HTR-8/SVneo (cell line): ENCODE data around the gene PNKD.

Source experiments
- DNase-seq: peaks from one replicate; pipeline ENCODE4 v3.0.0; 2011; ENCODE audit warnings: low spot score, mixed read lengths; ENCODE audit not compliant: insufficient read length
- FAIRE-seq: peaks from 2 replicates; lab custom pipeline; 2011; peaks lifted over from hg19 to GRCh38; lab: Jason Lieb, UNC

Gene PNKD

GRCh38 chr2:218332288-218332687 is 62.0 kb downstream of the PNKD start:
- FAIRE-seq (no peak), DNase-seq (no peak)

- no peak for FAIRE-seq
These were observed 62.8 kb downstream of the PNKD start for GRCh38 chr2:218332920-218333645.

GRCh38 chr2:218334531-218334930 is 64.2 kb downstream of the PNKD start:
- DNase-seq (no peak), FAIRE-seq (no peak)

More at GRCh38 chr2:218332920-218333645, 62.8 kb downstream of the PNKD start:
- DNase-seq, result no peak

GRCh38 chr2:218340656-218341055 is 70.3 kb downstream of the PNKD start:
- no peak for FAIRE-seq

GRCh38 chr2:218341381-218341780 is 71.1 kb downstream of the PNKD start:
- no peak for FAIRE-seq

More at GRCh38 chr2:218340656-218341055, 70.3 kb downstream of the PNKD start:
- no peak for DNase-seq

GRCh38 chr2:218342837-218343236 is 72.5 kb downstream of the PNKD start:
- DNase-seq, result no peak
- no peak for FAIRE-seq

More at GRCh38 chr2:218341381-218341780, 71.1 kb downstream of the PNKD start:
- DNase-seq, result no peak

- DNase-seq (no peak), FAIRE-seq (no peak)
These were observed 73.3 kb downstream of the PNKD start for GRCh38 chr2:218343591-218343990.

- no peak for DNase-seq
These were observed 73.9 kb downstream of the PNKD start for GRCh38 chr2:218344090-218344754.

GRCh38 chr2:218344755-218345417 is 74.6 kb downstream of the PNKD start:
- DNase-seq (no peak), FAIRE-seq (no peak)

More at GRCh38 chr2:218344090-218344754, 73.9 kb downstream of the PNKD start:
- no peak for FAIRE-seq

GRCh38 chr2:218345491-218346236 is 75.3 kb downstream of the PNKD start:
- DNase-seq (no peak), FAIRE-seq (no peak)

- DNase-seq (no peak), FAIRE-seq (no peak)
These were observed 76.9 kb downstream of the PNKD start for GRCh38 chr2:218347172-218347571.

GRCh38 chr2:218354045-218354444 is 83.7 kb downstream of the PNKD start:
- no peak for FAIRE-seq
- no peak for DNase-seq

- no peak for DNase-seq
These were observed 84.6 kb downstream of the PNKD start for GRCh38 chr2:218354850-218355443.

GRCh38 chr2:218357236-218358177 is 87.2 kb downstream of the PNKD start:
- FAIRE-seq (no peak), DNase-seq (no peak)

More at GRCh38 chr2:218354850-218355443, 84.6 kb downstream of the PNKD start:
- FAIRE-seq, result no peak

- DNase-seq, result no peak
- FAIRE-seq, result no peak
These were observed 90.1 kb downstream of the PNKD start for GRCh38 chr2:218360453-218360852.

GRCh38 chr2:218362606-218363005 is 92.3 kb downstream of the PNKD start:
- FAIRE-seq, result no peak
- no peak for DNase-seq

GRCh38 chr2:218363736-218364135 is 93.4 kb downstream of the PNKD start:
- DNase-seq, result no peak
- FAIRE-seq, result no peak

GRCh38 chr2:218364196-218364595 is 93.9 kb downstream of the PNKD start:
- FAIRE-seq (no peak), DNase-seq (no peak)
